LNCAP (cell line): ENCODE measurements around the gene LAMTOR2.

Experiments
- CTCF ChIP-seq: fragments of 450-650 bp; IDR thresholded peaks from 2 replicates; pipeline ENCODE4 v1.5.1; 2017; ENCODE audit warnings: mild to moderate bottlenecking

Gene LAMTOR2

GRCh38 chr1:156089704-156090103, 35.1 kb downstream of the LAMTOR2 start:
- no peak for TF ChIP-seq CTCF

- TF ChIP-seq CTCF, result no peak; the same call in 1 of the 2 replicates
These were observed 35.7 kb downstream of the LAMTOR2 start for GRCh38 chr1:156090138-156090839.

- TF ChIP-seq CTCF, result peak; percentile 81; the same call in 1 of the 2 replicates
These were observed 36.2 kb downstream of the LAMTOR2 start for GRCh38 chr1:156090840-156091188.

GRCh38 chr1:156091610-156092009, 37.0 kb downstream of the LAMTOR2 start:
- no peak for TF ChIP-seq CTCF

GRCh38 chr1:156095906-156096508, 41.4 kb downstream of the LAMTOR2 start:
- TF ChIP-seq CTCF, result no peak

- peak; percentile 98 for TF ChIP-seq CTCF
These were observed 42.2 kb downstream of the LAMTOR2 start for GRCh38 chr1:156096640-156097391.

GRCh38 chr1:156097499-156098178, 43.1 kb downstream of the LAMTOR2 start:
- no peak for TF ChIP-seq CTCF
